GM12878 (cell line): Measurements from ENCODE around the gene ATCAY. TPM values are rescaled to one million over a fixed set of nuclear protein-coding genes. Genes with fewer than 3 reads are reported as not detected.

Source experiments
- ATAC-seq: fragments of 200-7000 bp; cut with Tn5 transposase; 3 replicates; pipeline ENCODE4 v1.9.1; 2020; ENCODE audit warnings: mild to moderate bottlenecking, moderate library complexity
- BruUV-seq: library from RNA; stranded (reverse); fragments of 400-500 nt; replicated peaks from 2 replicates; lab custom pipeline; 2021; lab: Mats Ljungman, UMichigan
- CTCF ChIA-PET: fragments of 300-600 bp; sonication (Branson Sonifier 250); formaldehyde crosslinking; extraction: SDS; loops from one replicate; lab custom pipeline; 2021; ENCODE audit warnings: inconsistent platforms; lab: Yijun Ruan, JAX
- POLR2A ChIA-PET: fragments of 350-600 bp; formaldehyde crosslinking; extraction: SDS; loops from one replicate; lab custom pipeline; 2021; ENCODE audit warnings: inconsistent platforms; lab: Charles Lee
- RAD21 ChIA-PET: fragments of 300-600 bp; sonication (Branson Sonifier 250); formaldehyde crosslinking; loops from one replicate; lab custom pipeline; 2023; ENCODE audit warnings: antibody characterized with exemption; ENCODE audit not compliant: unreplicated experiment; lab: Charles Lee
- SMC1A ChIA-PET: fragments of 300-600 bp; sonication (Branson Sonifier 250); formaldehyde crosslinking; loops from one replicate; lab custom pipeline; 2023; ENCODE audit not compliant: unreplicated experiment, uncharacterized antibody; lab: Charles Lee
- DNase-seq: peaks from one replicate; pipeline ENCODE4 v3.0.0-alpha.2; 2011; ENCODE audit warnings: low read depth, low spot score
- FAIRE-seq: peaks from 3 replicates; lab custom pipeline; 2011; peaks lifted over from hg19 to GRCh38; lab: Jason Lieb, UNC
- H2AFZ ChIP-seq: 2 replicates; pipeline ENCODE4 v1.6.0; 2011; ENCODE audit warnings: low read depth, low read length, control low read depth; ENCODE audit not compliant: control insufficient read depth
- H3K27ac ChIP-seq: 2 replicates; pipeline ENCODE4 v1.5.1; 2011; ENCODE audit warnings: control low read depth; ENCODE audit not compliant: control insufficient read depth, insufficient read depth
- H3K27me3 ChIP-seq, 2 experiments: replicated peaks in 1 of 2; 2 replicates each; pipeline versions ENCODE4 v1.6.0 to v1.6.1; 2011; ENCODE audit warnings: low read length in 1 of 2; ENCODE audit not compliant: control insufficient read depth in 2 of 2, insufficient read depth in 2 of 2
- H3K36me3 ChIP-seq, 2 experiments: 2 replicates each; pipeline ENCODE4 v1.5.1; 2011; ENCODE audit warnings: low read length in 1 of 2; ENCODE audit not compliant: control insufficient read depth in 2 of 2, insufficient read depth in 2 of 2
- H3K4me1 ChIP-seq: 2 replicates; pipeline ENCODE4 v1.6.1; 2011; ENCODE audit warnings: mild to moderate bottlenecking, low read length, moderate library complexity, mixed read lengths; ENCODE audit not compliant: control insufficient read depth, insufficient read depth
- H3K4me2 ChIP-seq: 2 replicates; pipeline ENCODE4 v1.6.0; 2011; ENCODE audit warnings: control low read depth; ENCODE audit not compliant: control insufficient read depth, insufficient read depth
- H3K4me3 ChIP-seq: fragments of 200-600 bp; sonication (generic); 2 replicates; pipeline ENCODE4 v1.5.1; 2016
- H3K79me2 ChIP-seq: 2 replicates; pipeline ENCODE4 v1.6.0; 2011; ENCODE audit warnings: low read length; ENCODE audit not compliant: control insufficient read depth, insufficient read depth
- H3K9ac ChIP-seq: 2 replicates; pipeline ENCODE4 v1.8.0; 2011; ENCODE audit warnings: low read length, control low read depth, mixed read lengths; ENCODE audit not compliant: control insufficient read depth, insufficient read depth
- H3K9me3 ChIP-seq: replicated peaks from 3 replicates; pipeline ENCODE4 v1.5.1; 2011; ENCODE audit warnings: mild to moderate bottlenecking, low read length; ENCODE audit not compliant: control insufficient read depth, insufficient read depth
- H4K20me1 ChIP-seq: 2 replicates; pipeline ENCODE4 v1.6.0; 2011; ENCODE audit not compliant: control insufficient read depth, insufficient read depth
- CEBPB ChIP-seq, 2 experiments: fragments of 150-350 bp in 1 of 2; IDR thresholded peaks; 2 replicates each; pipeline ENCODE4 v1.6.1; 2012 to 2014; ENCODE audit warnings: low read depth in 2 of 2, low read length in 2 of 2, borderline replicate concordance in 1 of 2, inconsistent platforms in 1 of 2
- CHD1 ChIP-seq: IDR thresholded peaks from 2 replicates; pipeline ENCODE4 v1.6.1; 2012; ENCODE audit warnings: low read depth, low read length, improper control_type of control experiment
- CREM ChIP-seq: IDR thresholded peaks from 2 replicates; pipeline ENCODE4 v1.6.1; 2014; ENCODE audit warnings: antibody characterized with exemption, low read depth
- ELK1 ChIP-seq: IDR thresholded peaks from 2 replicates; pipeline ENCODE4 v1.6.1; 2012; ENCODE audit warnings: low read depth, low read length, improper control_type of control experiment
- GABPA ChIP-seq: IDR thresholded peaks from 2 replicates; pipeline ENCODE4 v1.6.1; 2014; ENCODE audit warnings: antibody characterized with exemption, low read depth, mild to moderate bottlenecking, inconsistent platforms
- IKZF2 ChIP-seq, 2 experiments: fragments of 450-650 bp; IDR thresholded peaks; 2 replicates each; pipeline ENCODE4 v1.6.1; 2017; ENCODE audit warnings: mild to moderate bottlenecking in 2 of 2, moderate library complexity in 2 of 2
- IRF5 ChIP-seq: fragments of 450-650 bp; IDR thresholded peaks from 2 replicates; pipeline ENCODE4 v1.6.1; 2017; ENCODE audit warnings: borderline replicate concordance
- MLLT1 ChIP-seq: fragments of 450-650 bp; IDR thresholded peaks from 2 replicates; pipeline ENCODE4 v1.6.1; 2016; ENCODE audit warnings: mild to moderate bottlenecking
- NBN ChIP-seq: fragments of 450-650 bp; IDR thresholded peaks from 2 replicates; pipeline ENCODE4 v1.6.1; 2016
- NFXL1 ChIP-seq: fragments of 450-650 bp; IDR thresholded peaks from 2 replicates; pipeline ENCODE4 v1.6.1; 2017; ENCODE audit warnings: antibody characterized with exemption, mild to moderate bottlenecking, borderline replicate concordance
- PML ChIP-seq: IDR thresholded peaks from 2 replicates; pipeline ENCODE4 v1.6.1; 2012; ENCODE audit warnings: low read length, inconsistent platforms
- RAD51 ChIP-seq: fragments of 450-650 bp; IDR thresholded peaks from 2 replicates; pipeline ENCODE4 v1.6.1; 2016; ENCODE audit warnings: moderate library complexity, mild to moderate bottlenecking, inconsistent platforms
- RBBP5 ChIP-seq: fragments of 200-600 bp; sonication (generic); conservative IDR thresholded peaks from 2 replicates; pipeline ENCODE4 v1.6.1; 2016
- STAT3 ChIP-seq: IDR thresholded peaks from 2 replicates; pipeline ENCODE4 v1.6.1; 2011; ENCODE audit warnings: low read depth, low read length, improper control_type of control experiment
- ZNF217 ChIP-seq: fragments of 450-650 bp; IDR thresholded peaks from 2 replicates; pipeline ENCODE4 v1.6.1; 2017; ENCODE audit warnings: antibody characterized with exemption, mild to moderate bottlenecking
- whole genome bisulfite sequencing: methylation state at CpG from one replicate; pipeline ENCODE4 v1.1.6; 2016; ENCODE audit warnings: low lambda C conversion rate; ENCODE audit not compliant: insufficient replicate concordance, insufficient coverage; ENCODE audit errors: missing lambda C conversion rate; 5-methylcytosine and 5-hydroxymethylcytosine counted together
- in situ Hi-C: fragments of 300-500 bp; cut with MboI; formaldehyde crosslinking; loops from 9 replicates; pipeline ENCODE4 v1.14.3; 2018; ENCODE audit warnings: mixed read lengths
- intact Hi-C: fragments of 100-400 bp; cut with micrococcal nuclease; formaldehyde crosslinking; loops from one replicate; pipeline ENCODE4 v1.14.2; 2022; ENCODE audit not compliant: unreplicated experiment
- polyA plus RNA-seq, 11 experiments: library from polyadenylated mRNA; depleted of rRNA in 4 of 11; unstranded in 6 of 11; stranded (reverse) in 5 of 11; fragments of >200 nt; fragmentation: Nextera tagmentation in 4 of 11; fragmentation: Illumina TruSeq in 1 of 11; extraction: Ambion mirVana in 4 of 11; extraction: Trizol in 1 of 11; gene quantifications; 1 replicate in 1 of 11; 2 replicates in 10 of 11; pipeline versions ENCODE4 v1.2.1 to v1.2.3, GENCODE V29; 2011 to 2016; ENCODE audit warnings: inconsistent platforms in 2 of 11, missing spikeins in 2 of 11, low read depth in 1 of 11
- total RNA-seq, 4 experiments: library from RNA; depleted of rRNA in 3 of 4; stranded (reverse); fragments of >200 nt in 3 of 4; fragmentation: Illumina TruSeq in 1 of 4; extraction: Trizol in 1 of 4; gene quantifications; 2 replicates each; pipeline versions ENCODE4 v1.2.1 to v1.2.3, GENCODE V29; 2013 to 2021

The ATCAY gene
- total and polyA plus RNA-seq, 10 of the 15 experiments (the other 5 are each of a cell fraction or from before 2014, with no cell fraction given) = under 0.01 to 0.04 (median 0.02) TPM; not detected in 4

- 83% methylated on average over 1 of the region's 1 CpG for WGBS
- BruUV-seq = no TSS peak
- in situ Hi-C loops = no loop called here
Observed at GRCh38 chr19:3910105-3910504, 29.6 kb downstream of the ATCAY start.

More at GRCh38 chr19:3910105-3910504, 29.6 kb downstream of the ATCAY start:
- ChIA-PET POLR2A (no interaction called here), RAD21 (no interaction called here), CTCF (no interaction called here), SMC1A (no interaction called here)
- intact Hi-C loops = no loop called here
- Histone ChIP-seq H3K9me3 (no peaks in the 10 kb centered on the region; the same call in 2 of the 3 replicates), H3K27ac (no peak overlapping the region), H2AFZ (no peak overlapping the region), H3K4me2 (no peak overlapping the region), H3K9ac (no peak overlapping the region), H3K4me3 (no peak overlapping the region), H3K79me2 (no peaks in the 10 kb centered on the region), H4K20me1 (no peaks in the 10 kb centered on the region), H3K27me3 (no peaks in the 10 kb centered on the region), H3K36me3 (no peaks in the 10 kb centered on the region), H3K4me1 (no peaks in the 10 kb centered on the region)
- ATAC-seq (no peak), DNase-seq (no peak), FAIRE-seq (no peak)
- TF ChIP-seq MLLT1 (no peak), STAT3 (no peak), ELK1 (no peak), RBBP5 (no peak), NBN (no peak), GABPA (no peak), ZNF217 (no peak), CREM (no peak), CEBPB (IDR thresholded peaks at IDR 0.05; ENCODE audit: borderline replicate concordance in 1 of 2, low read depth in 2 of 2, low read length in 2 of 2) (no peak), CHD1 (no peak), NFXL1 (no peak), RAD51 (no peak), PML (no peak), IRF5 (no peak), IKZF2 (IDR thresholded peaks at IDR 0.05) (no peak)
